K562 (cell line): Measurements from ENCODE around the gene ZDHHC20. TPM values are rescaled to one million over a fixed set of nuclear protein-coding genes. Genes with fewer than 3 reads are reported as not detected.

ENCODE experiments used
- ATAC-seq: fragments of 200-7000 bp; cut with Tn5 transposase; 3 replicates; pipeline ENCODE4 v1.9.1; 2020; ENCODE audit warnings: moderate library complexity
- BruUV-seq: library from RNA; stranded (reverse); fragments of 400-500 nt; replicated peaks from 2 replicates; lab custom pipeline; 2021; lab: Mats Ljungman, UMichigan
- CTCF ChIA-PET: fragments of 300-600 bp; formaldehyde crosslinking; extraction: SDS; loops from one replicate; lab custom pipeline; 2021; ENCODE audit warnings: low intra/inter-chr PET ratio; lab: Yijun Ruan, JAX
- POLR2A ChIA-PET: fragments of 300-600, 350-650 bp; sonication (Branson Sonifier 250); formaldehyde crosslinking; extraction: SDS; loops from one replicate; lab custom pipeline; 2021; ENCODE audit warnings: antibody characterized with exemption, inconsistent platforms; lab: Yijun Ruan, JAX
- DNase-seq, 4 experiments: peaks; one replicate each; pipeline versions ENCODE4 v3.0.0 to v3.0.0-alpha.2; 2011 to 2018; ENCODE audit warnings: low spot score in 3 of 4, mixed read lengths in 3 of 4; ENCODE audit errors: extremely low read depth in 1 of 4
- FAIRE-seq: peaks from 2 replicates; lab custom pipeline; 2011; peaks lifted over from hg19 to GRCh38; lab: Jason Lieb, UNC
- H2AFZ ChIP-seq: 2 replicates; pipeline ENCODE4 v1.6.0; 2011; ENCODE audit warnings: low read depth, low read length, control low read depth, inconsistent platforms
- H3K27ac ChIP-seq: fragments of 200-600 bp; 3 replicates; pipeline ENCODE4 v1.8.0; 2011; ENCODE audit warnings: low read depth, mild to moderate bottlenecking, control low read depth, inconsistent platforms, low read length, moderate library complexity, mixed read lengths; ENCODE audit errors: extremely low read depth
- H3K27me3 ChIP-seq, 2 experiments: fragments of 300-600 bp in 1 of 2; 2 replicates in 1 of 2; 3 replicates in 1 of 2; pipeline versions ENCODE4 v1.6.0 to v1.8.0; 2011; ENCODE audit warnings: inconsistent platforms in 2 of 2, low read length in 2 of 2, mild to moderate bottlenecking in 1 of 2, mixed read lengths in 1 of 2, moderate library complexity in 1 of 2; ENCODE audit not compliant: control insufficient read depth in 2 of 2, insufficient read depth in 2 of 2
- H3K36me3 ChIP-seq: fragments of 300-600 bp; 3 replicates; pipeline ENCODE4 v1.8.0; 2011; ENCODE audit warnings: mild to moderate bottlenecking, low read length, inconsistent platforms; ENCODE audit not compliant: control insufficient read depth, insufficient read depth
- H3K4me1 ChIP-seq, 2 experiments: fragments of 200-600 bp in 1 of 2; replicated peaks in 1 of 2; 2 replicates in 1 of 2; 3 replicates in 1 of 2; pipeline versions ENCODE4 v1.5.1 to v1.8.0; 2011; ENCODE audit warnings: inconsistent platforms in 2 of 2, low read length in 2 of 2, mild to moderate bottlenecking in 1 of 2, mixed read lengths in 1 of 2, moderate library complexity in 1 of 2; ENCODE audit not compliant: control insufficient read depth in 2 of 2, insufficient read depth in 2 of 2
- H3K4me2 ChIP-seq: 2 replicates; pipeline ENCODE4 v1.6.1; 2011; ENCODE audit warnings: low read length, control low read depth, inconsistent platforms, mixed read lengths; ENCODE audit not compliant: insufficient read depth
- H3K4me3 ChIP-seq: fragments of 200-600 bp; sonication (generic), shearing (Covaris generic); 2 replicates; pipeline ENCODE4 v1.5.1; 2016; ENCODE audit warnings: control low read depth, inconsistent platforms
- H3K79me2 ChIP-seq: fragments of 200-600 bp; 3 replicates; pipeline ENCODE4 v1.8.0; 2011; ENCODE audit warnings: low read length, inconsistent platforms; ENCODE audit not compliant: control insufficient read depth, insufficient read depth
- H3K9ac ChIP-seq, 2 experiments: 2 replicates each; pipeline versions ENCODE4 v1.6.0 to v1.6.1; 2011; ENCODE audit warnings: low read depth in 2 of 2, low read length in 2 of 2, control low read depth in 1 of 2, inconsistent platforms in 1 of 2, mild to moderate bottlenecking in 1 of 2, mixed read lengths in 1 of 2; ENCODE audit not compliant: insufficient read depth in 1 of 2
- H3K9me1 ChIP-seq: one replicate; pipeline ENCODE4 v1.6.0; 2011; ENCODE audit warnings: inconsistent platforms, mild to moderate bottlenecking, low read length, moderate library complexity; ENCODE audit not compliant: control insufficient read depth, insufficient read depth
- H3K9me3 ChIP-seq: replicated peaks from 2 replicates; pipeline ENCODE4 v1.5.1; 2011; ENCODE audit warnings: low read depth, low read length, inconsistent platforms; ENCODE audit not compliant: control insufficient read depth, insufficient read depth
- H4K20me1 ChIP-seq: replicated peaks from 2 replicates; pipeline ENCODE4 v1.6.1; 2011; ENCODE audit warnings: low read length, inconsistent platforms, mixed read lengths; ENCODE audit not compliant: control insufficient read depth, insufficient read depth
- ESRRA ChIP-seq: fragments of 450-650 bp; IDR thresholded peaks from 2 replicates; pipeline ENCODE4 v1.6.1; 2014; ENCODE audit warnings: low read depth, mild to moderate bottlenecking, moderate library complexity, borderline replicate concordance
- RAD51 ChIP-seq: fragments of 450-650 bp; IDR thresholded peaks from 2 replicates; pipeline ENCODE4 v1.7.1; 2016; ENCODE audit warnings: low read depth, mild to moderate bottlenecking, borderline replicate concordance
- RBM22 ChIP-seq: fragments of 200-400 bp; formaldehyde crosslinking; IDR thresholded peaks from 2 replicates; pipeline ENCODE4 v1.6.1; 2018; ENCODE audit warnings: low read length, low read depth; ENCODE audit not compliant: poor library complexity, severe bottlenecking
- RFX1 ChIP-seq: fragments of 450-650 bp; IDR thresholded peaks from 2 replicates; pipeline ENCODE4 v1.6.1; 2016; ENCODE audit warnings: mild to moderate bottlenecking, moderate library complexity
- TAF9B ChIP-seq: fragments of 450-650 bp; IDR thresholded peaks from 2 replicates; pipeline ENCODE4 v1.6.1; 2018; ENCODE audit warnings: mild to moderate bottlenecking; ENCODE audit not compliant: partially characterized antibody
- ZNF217 ChIP-seq: sonication (generic); formaldehyde crosslinking; IDR thresholded peaks from 2 replicates; pipeline ENCODE4 v1.8.0; 2022; ENCODE audit warnings: mild to moderate bottlenecking, missing genetic modification reagents
- WGBS: fragments of 100-300 bp; shearing (Covaris generic); methylation state at CpG from one replicate; pipeline ENCODE4 v1.1.6; 2016; ENCODE audit warnings: low coverage, mixed read lengths; ENCODE audit not compliant: insufficient coverage; ENCODE audit errors: missing lambda C conversion rate; 5-methylcytosine and 5-hydroxymethylcytosine counted together
- in situ Hi-C: fragments of 300-500 bp; cut with MboI; formaldehyde crosslinking; loops from 4 replicates; pipeline ENCODE4 v1.15.0; 2018; ENCODE audit warnings: inconsistent platforms, mixed read lengths
- intact Hi-C: fragments of 100-400 bp; cut with micrococcal nuclease; formaldehyde crosslinking; loops from 2 replicates; pipeline ENCODE4 v1.14.2; 2022
- polyA plus RNA-seq, 8 experiments: library from polyadenylated mRNA; depleted of rRNA in 4 of 8; stranded (reverse) in 5 of 8; unstranded in 3 of 8; fragments of >200 nt; fragmentation: Nextera tagmentation in 2 of 8; fragmentation: Illumina TruSeq in 1 of 8; extraction: Ambion mirVana in 2 of 8; extraction: Trizol in 1 of 8; gene quantifications; 2 replicates each; pipeline versions ENCODE4 v1.2.1 to v1.2.3, GENCODE V29; 2011 to 2014; ENCODE audit warnings: inconsistent platforms in 1 of 8, missing spikeins in 1 of 8
- total RNA-seq, 7 experiments: library from RNA; depleted of rRNA in 6 of 7; stranded (reverse); fragments of >200 nt in 6 of 7; fragmentation: Illumina TruSeq in 2 of 7; extraction: Trizol in 2 of 7; gene quantifications; 2 replicates each; pipeline versions ENCODE4 v1.2.1 to v1.2.3, GENCODE V29; 2011 to 2021; ENCODE audit warnings: low replicate concordance in 1 of 7
- TF ChIP-seq, protein P1 (sequence below): fragments of 450-650 bp; IDR thresholded peaks from 2 replicates; pipeline ENCODE4 v1.7.0; 2016; ENCODE audit warnings: borderline replicate concordance
- TF ChIP-seq, protein P2 (sequence below), 2 experiments: fragments of 450-650 bp in 1 of 2; IDR thresholded peaks; 2 replicates each; pipeline ENCODE4 v1.6.1; 2011 to 2017; ENCODE audit warnings: low read depth in 2 of 2, antibody characterized with exemption in 1 of 2, borderline replicate concordance in 1 of 2, low read length in 1 of 2, mild to moderate bottlenecking in 1 of 2, mixed read lengths in 1 of 2; ENCODE audit not compliant: control insufficient read depth in 1 of 2

Gene ZDHHC20
- total and polyA plus RNA-seq, 9 of the 15 experiments (the other 6 are each of a cell fraction or from before 2014, with no cell fraction given), result 2.7 to 20.9 (median 15.8) TPM

DNA sequence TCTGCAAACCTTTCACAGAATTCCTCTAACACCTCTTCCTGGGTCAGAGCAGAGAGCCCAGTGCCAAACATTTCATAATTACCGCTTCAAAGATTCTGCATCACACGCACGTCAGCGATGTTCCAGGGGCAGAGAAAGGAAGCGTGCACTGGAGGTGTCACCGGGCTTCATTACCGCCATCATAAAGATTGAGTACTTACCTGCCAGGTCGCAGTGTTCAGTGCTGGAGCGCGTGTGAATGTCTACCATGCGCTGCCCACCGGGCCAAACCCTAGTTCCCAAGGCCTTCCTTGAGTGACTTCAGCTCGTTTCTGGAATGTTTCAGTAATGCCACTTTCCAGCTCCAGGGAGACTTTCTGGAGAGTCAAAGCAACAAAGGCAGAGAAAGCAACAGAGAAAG, 104.4 kb downstream of the ZDHHC20 start (continued):
- TF ChIP-seq RAD51 (no peak), TAF9B (no peak)
- TF ChIP-seq, protein P1, sequence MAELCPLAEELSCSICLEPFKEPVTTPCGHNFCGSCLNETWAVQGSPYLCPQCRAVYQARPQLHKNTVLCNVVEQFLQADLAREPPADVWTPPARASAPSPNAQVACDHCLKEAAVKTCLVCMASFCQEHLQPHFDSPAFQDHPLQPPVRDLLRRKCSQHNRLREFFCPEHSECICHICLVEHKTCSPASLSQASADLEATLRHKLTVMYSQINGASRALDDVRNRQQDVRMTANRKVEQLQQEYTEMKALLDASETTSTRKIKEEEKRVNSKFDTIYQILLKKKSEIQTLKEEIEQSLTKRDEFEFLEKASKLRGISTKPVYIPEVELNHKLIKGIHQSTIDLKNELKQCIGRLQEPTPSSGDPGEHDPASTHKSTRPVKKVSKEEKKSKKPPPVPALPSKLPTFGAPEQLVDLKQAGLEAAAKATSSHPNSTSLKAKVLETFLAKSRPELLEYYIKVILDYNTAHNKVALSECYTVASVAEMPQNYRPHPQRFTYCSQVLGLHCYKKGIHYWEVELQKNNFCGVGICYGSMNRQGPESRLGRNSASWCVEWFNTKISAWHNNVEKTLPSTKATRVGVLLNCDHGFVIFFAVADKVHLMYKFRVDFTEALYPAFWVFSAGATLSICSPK, result no peak

DNA sequence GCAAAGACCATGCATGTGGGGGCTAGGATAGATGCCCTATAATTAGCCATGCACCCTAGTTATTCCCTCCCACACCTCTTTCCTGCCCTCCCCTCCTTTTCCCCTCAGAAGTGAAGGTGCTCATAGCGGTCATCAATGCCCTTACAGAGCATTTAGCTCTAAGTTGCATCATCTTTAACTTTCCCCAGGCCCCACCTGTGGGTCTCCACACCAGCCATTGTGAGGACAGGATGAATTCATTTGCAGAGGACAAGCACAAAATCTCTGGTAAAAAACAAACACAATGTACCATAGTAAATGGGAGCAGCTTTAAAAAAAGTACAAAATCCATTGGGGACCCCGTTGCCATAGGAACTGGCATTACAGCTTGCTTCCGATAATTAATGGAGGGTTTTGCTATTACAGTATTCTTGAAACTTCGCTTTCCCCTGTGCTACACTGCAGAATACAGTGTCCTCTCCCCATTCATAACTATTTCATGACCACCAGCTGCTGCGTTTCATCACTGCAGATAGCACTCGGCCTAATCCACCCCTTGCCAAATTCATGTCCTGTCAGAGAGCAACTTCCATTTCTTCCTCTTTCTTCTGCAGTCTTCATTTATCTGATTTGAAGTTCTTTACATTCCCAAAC, 110.5 kb downstream of the ZDHHC20 start:
- no peak for DNase-seq
- BruUV-seq, result no TSS peak
- no peak overlapping the region for H3K9ac ChIP-seq

More for the DNA sequence above, 110.5 kb downstream of the ZDHHC20 start:
- H3K36me3 ChIP-seq, result no peaks in the 10 kb centered on the region
- ChIA-PET POLR2A (no interaction called here), CTCF (no interaction called here)
- H4K20me1 ChIP-seq, result no peaks in the 10 kb centered on the region
- no peaks in the 10 kb centered on the region; a peak in 1 of 5 replicates for H3K4me1 ChIP-seq
- H3K79me2 ChIP-seq, result no peaks in the 10 kb centered on the region
- H3K9me1 ChIP-seq, result no peaks in the 10 kb centered on the region
- ATAC-seq, result no peak
- no peak overlapping the region for H3K27ac ChIP-seq
- TF ChIP-seq ZNF217, result no peak
- TF ChIP-seq RFX1, result peak; percentile 46; the same call in 1 of the 2 replicates
- TF ChIP-seq RBM22, result no peak
- no peak for TF ChIP-seq ESRRA
- TF ChIP-seq, protein P2, sequence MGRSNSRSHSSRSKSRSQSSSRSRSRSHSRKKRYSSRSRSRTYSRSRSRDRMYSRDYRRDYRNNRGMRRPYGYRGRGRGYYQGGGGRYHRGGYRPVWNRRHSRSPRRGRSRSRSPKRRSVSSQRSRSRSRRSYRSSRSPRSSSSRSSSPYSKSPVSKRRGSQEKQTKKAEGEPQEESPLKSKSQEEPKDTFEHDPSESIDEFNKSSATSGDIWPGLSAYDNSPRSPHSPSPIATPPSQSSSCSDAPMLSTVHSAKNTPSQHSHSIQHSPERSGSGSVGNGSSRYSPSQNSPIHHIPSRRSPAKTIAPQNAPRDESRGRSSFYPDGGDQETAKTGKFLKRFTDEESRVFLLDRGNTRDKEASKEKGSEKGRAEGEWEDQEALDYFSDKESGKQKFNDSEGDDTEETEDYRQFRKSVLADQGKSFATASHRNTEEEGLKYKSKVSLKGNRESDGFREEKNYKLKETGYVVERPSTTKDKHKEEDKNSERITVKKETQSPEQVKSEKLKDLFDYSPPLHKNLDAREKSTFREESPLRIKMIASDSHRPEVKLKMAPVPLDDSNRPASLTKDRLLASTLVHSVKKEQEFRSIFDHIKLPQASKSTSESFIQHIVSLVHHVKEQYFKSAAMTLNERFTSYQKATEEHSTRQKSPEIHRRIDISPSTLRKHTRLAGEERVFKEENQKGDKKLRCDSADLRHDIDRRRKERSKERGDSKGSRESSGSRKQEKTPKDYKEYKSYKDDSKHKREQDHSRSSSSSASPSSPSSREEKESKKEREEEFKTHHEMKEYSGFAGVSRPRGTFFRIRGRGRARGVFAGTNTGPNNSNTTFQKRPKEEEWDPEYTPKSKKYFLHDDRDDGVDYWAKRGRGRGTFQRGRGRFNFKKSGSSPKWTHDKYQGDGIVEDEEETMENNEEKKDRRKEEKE (IDR thresholded peaks at IDR 0.05; ENCODE audit: borderline replicate concordance in 1 of 2, control insufficient read depth in 1 of 2, low read depth in 2 of 2, low read length in 1 of 2), result no peak
- in situ Hi-C loops, result no loop called here
- H3K4me2 ChIP-seq, result no peak overlapping the region
- no peak for FAIRE-seq
- no peaks in the 10 kb centered on the region for H3K9me3 ChIP-seq
- no peak overlapping the region for H3K4me3 ChIP-seq
- no peak overlapping the region for H2AFZ ChIP-seq
- peaks cover 3 to 19% of the 10 kb centered on the region in 2 experiments; a peak in 4 of 5 replicates for H3K27me3 ChIP-seq
- intact Hi-C loops, result loop anchor here (5.0 kb wide), 1 partner anchor 129 kb away; no protein-coding TSS in a partner anchor
- WGBS, result 9% methylated on average over 6 of the region's 6 CpGs
